ENCODE results near the gene SMG5.

- no peak for TF ChIP-seq POLR2AphosphoS5 (IDR thresholded peaks at IDR 0.05; ENCODE audit: low read depth, low read length)
- no peak for TF ChIP-seq SIN3A (IDR thresholded peaks at IDR 0.05; ENCODE audit: borderline replicate concordance, insufficient read depth, low read length)
- no peak for TF ChIP-seq TAF1 (IDR thresholded peaks at IDR 0.05; ENCODE audit: borderline replicate concordance, insufficient read depth, low read length)
Measured at GRCh38 chr1:156249593-156249992, 33.0 kb downstream of the SMG5 start.
